LNCaP clone FGC (cell line): Measurements from ENCODE around the gene RTP4.
A peak's percentile ranks its signal among the peaks of the same experiment; 100 is the strongest.

ENCODE experiments used
- DNase-seq: peaks from one replicate; pipeline ENCODE4 v3.0.0-alpha.2; 2011; ENCODE audit warnings: low read depth
- H3K4me3 ChIP-seq: 2 replicates; pipeline ENCODE4 v1.5.1; 2011; ENCODE audit warnings: mild to moderate bottlenecking, low read depth, low read length, control low read depth
- TF ChIP-seq, protein P1 (sequence below): IDR thresholded peaks from 2 replicates; pipeline ENCODE4 v1.5.1; 2012; ENCODE audit warnings: mild to moderate bottlenecking; ENCODE audit not compliant: control insufficient read depth, insufficient read depth; ENCODE audit errors: extremely low read depth

RTP4 gene

GRCh38 chr3:187368251-187369088 is at the start of gene RTP4:
TSS of gene RTP4 (plus strand) at chr3:187368385. CDS start at chr3:187368442, 57 bp downstream.
- no peak within 1 kb of the TSS for H3K4me3 ChIP-seq
- TF ChIP-seq, protein P1, sequence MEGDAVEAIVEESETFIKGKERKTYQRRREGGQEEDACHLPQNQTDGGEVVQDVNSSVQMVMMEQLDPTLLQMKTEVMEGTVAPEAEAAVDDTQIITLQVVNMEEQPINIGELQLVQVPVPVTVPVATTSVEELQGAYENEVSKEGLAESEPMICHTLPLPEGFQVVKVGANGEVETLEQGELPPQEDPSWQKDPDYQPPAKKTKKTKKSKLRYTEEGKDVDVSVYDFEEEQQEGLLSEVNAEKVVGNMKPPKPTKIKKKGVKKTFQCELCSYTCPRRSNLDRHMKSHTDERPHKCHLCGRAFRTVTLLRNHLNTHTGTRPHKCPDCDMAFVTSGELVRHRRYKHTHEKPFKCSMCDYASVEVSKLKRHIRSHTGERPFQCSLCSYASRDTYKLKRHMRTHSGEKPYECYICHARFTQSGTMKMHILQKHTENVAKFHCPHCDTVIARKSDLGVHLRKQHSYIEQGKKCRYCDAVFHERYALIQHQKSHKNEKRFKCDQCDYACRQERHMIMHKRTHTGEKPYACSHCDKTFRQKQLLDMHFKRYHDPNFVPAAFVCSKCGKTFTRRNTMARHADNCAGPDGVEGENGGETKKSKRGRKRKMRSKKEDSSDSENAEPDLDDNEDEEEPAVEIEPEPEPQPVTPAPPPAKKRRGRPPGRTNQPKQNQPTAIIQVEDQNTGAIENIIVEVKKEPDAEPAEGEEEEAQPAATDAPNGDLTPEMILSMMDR: no peak
- no peak for DNase-seq

DNA sequence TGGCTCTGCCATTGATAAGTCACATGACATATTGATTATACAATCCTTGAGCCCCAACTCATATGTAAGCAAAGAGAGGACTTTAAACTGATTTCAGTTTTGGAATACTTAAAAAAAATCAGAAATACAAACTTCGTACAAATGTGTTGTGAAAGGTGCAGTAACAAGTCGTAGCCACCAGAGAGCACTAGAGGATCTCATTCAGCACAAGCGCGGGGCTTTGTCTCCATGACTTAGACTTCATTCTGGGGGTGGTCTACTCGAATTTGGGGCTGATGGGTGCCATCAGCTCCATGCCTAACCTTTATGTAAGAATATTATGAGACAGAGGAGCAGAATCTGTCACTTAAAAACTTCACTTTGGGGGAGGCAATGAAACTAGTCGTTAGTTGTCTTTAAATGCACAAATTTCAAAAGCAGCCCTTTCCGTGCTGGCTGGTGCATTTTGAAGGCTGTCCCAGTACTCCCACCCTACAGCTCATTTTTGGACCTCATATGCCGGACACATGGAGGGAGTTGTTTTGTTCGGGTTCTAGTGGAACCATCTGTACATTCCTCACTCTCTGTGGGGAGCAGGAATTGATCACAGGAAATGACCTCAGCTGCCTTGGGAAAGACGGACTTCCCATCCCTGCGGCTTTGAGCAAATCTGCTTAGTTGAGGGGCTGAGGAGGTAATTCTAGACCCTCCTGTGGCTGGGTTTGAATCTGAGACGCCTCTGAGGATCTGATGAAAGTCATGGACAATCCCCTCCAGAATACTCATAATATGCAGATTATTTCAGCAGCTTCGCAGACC is 49.2 kb upstream of the RTP4 start:
- H3K4me3 ChIP-seq: peak overlapping the region; percentile 11; the same call in 1 of the 2 replicates
- TF ChIP-seq, protein P1: peak; percentile 87
- no peak for DNase-seq

- TF ChIP-seq, protein P1: peak; percentile 90
- DNase-seq: peak; percentile 46
- no peak overlapping the region for H3K4me3 ChIP-seq
Observed at GRCh38 chr3:187319699-187320302, 48.4 kb upstream of the RTP4 start.

DNA sequence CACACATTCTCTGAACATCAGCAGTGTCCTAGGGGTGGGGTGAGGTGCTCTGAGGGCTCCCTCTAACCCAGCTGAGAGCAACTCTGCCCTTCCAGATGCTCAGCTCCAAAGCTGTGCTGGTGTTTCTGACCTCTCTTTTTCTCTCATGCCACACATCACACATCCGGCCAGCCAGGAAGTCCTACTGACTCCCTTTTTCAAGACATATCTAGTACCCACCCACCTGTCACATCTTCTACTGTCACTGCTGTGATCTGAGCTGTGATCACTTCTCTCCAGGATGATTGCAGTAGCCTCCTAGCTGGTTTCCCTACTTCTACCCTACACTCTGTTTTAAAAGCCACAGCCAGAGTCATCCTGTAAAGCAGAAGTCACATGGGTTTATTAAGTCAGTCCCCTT is 46.4 kb upstream of the RTP4 start:
- no peak overlapping the region for H3K4me3 ChIP-seq
- TF ChIP-seq, protein P1: no peak
- DNase-seq: no peak

- no peak for DNase-seq
- H3K4me3 ChIP-seq: no peak overlapping the region
- TF ChIP-seq, protein P1: no peak
Observed at GRCh38 chr3:187322291-187322690, 45.9 kb upstream of the RTP4 start.

DNA sequence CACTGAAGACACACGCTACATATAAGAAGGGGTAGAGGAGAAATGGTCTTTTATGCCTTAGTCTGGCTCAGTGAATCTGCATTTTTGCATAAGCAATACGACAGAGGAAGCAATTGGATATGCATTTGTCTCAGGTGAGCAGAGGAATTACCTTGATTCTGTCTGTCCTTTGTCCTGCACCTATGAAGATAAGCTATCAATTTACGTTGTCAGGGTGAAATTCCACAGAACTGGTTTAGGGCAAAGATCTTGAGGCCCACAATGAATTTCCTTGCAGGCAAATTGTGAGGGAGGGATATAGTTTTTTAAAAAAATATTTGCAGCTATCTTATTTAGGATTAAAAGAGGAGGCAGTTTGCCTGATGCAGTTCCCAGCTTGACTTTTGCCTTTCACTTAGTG is 45.1 kb upstream of the RTP4 start:
- DNase-seq: no peak
- TF ChIP-seq, protein P1: no peak
- no peak overlapping the region for H3K4me3 ChIP-seq
